K562 (cell line): ENCODE data around the gene PAQR7. TPM values are rescaled to one million over a fixed set of nuclear protein-coding genes. Genes with fewer than 3 reads are reported as not detected.
A peak's percentile ranks its signal among the peaks of the same experiment; 100 is the strongest.

ENCODE experiments used
- ARHGAP35 ChIP-seq: fragments of 450-650 bp; IDR thresholded peaks from 2 replicates; pipeline ENCODE4 v1.6.1; 2018; ENCODE audit not compliant: partially characterized antibody
- ARID3B ChIP-seq: fragments of 250-450 bp; sonication (Bioruptor Pico); IDR thresholded peaks from 2 replicates; pipeline ENCODE4 v1.4.0; 2020; ENCODE audit warnings: borderline replicate concordance
- BRD4 ChIP-seq: fragments of 200-600 bp; sonication (generic); IDR thresholded peaks from 2 replicates; pipeline ENCODE4 v1.6.1; 2017; ENCODE audit warnings: inconsistent platforms
- CBFA2T2 ChIP-seq: fragments of 450-650 bp; conservative IDR thresholded peaks from 2 replicates; pipeline ENCODE4 v1.6.1; 2017; ENCODE audit warnings: mild to moderate bottlenecking
- CREB3L1 ChIP-seq: fragments of 450-650 bp; IDR thresholded peaks from 2 replicates; pipeline ENCODE4 v1.6.1; 2014; ENCODE audit warnings: low read depth, mild to moderate bottlenecking, moderate library complexity, borderline replicate concordance
- ETV6 ChIP-seq, 3 experiments: fragments of 150-350 bp in 1 of 3; sonication (generic) in 1 of 3; formaldehyde crosslinking in 1 of 3; IDR thresholded peaks; 2 replicates each; pipeline versions ENCODE4 v1.6.1 to v1.8.0; 2014 to 2022; ENCODE audit warnings: borderline replicate concordance in 2 of 3, low read depth in 2 of 3, antibody characterized with exemption in 1 of 3, low read length in 1 of 3, mild to moderate bottlenecking in 1 of 3, missing genetic modification reagents in 1 of 3
- GATA2 ChIP-seq: sonication (generic); formaldehyde crosslinking; IDR thresholded peaks from 2 replicates; pipeline ENCODE4 v1.4.0; 2020; ENCODE audit warnings: mild to moderate bottlenecking, missing genetic modification reagents
- HNRNPUL1 ChIP-seq: fragments of 200-400 bp; formaldehyde crosslinking; IDR thresholded peaks from 2 replicates; pipeline ENCODE4 v1.6.1; 2017; ENCODE audit warnings: low read length
- HOXB6 ChIP-seq: fragments of 250-450 bp; sonication (Bioruptor Pico); IDR thresholded peaks from 2 replicates; pipeline ENCODE4 v1.5.1; 2022; ENCODE audit warnings: mild to moderate bottlenecking, borderline replicate concordance
- JUN ChIP-seq, 2 experiments: sonication (generic) in 1 of 2; formaldehyde crosslinking in 1 of 2; IDR thresholded peaks; 2 replicates each; pipeline versions ENCODE4 v1.6.1 to v1.8.0; 2012 to 2022; ENCODE audit warnings: borderline replicate concordance in 2 of 2, mild to moderate bottlenecking in 2 of 2, improper control_type of control experiment in 1 of 2, low read depth in 1 of 2, low read length in 1 of 2, missing genetic modification reagents in 1 of 2
- KLF6 ChIP-seq: fragments of 250-450 bp; sonication (Bioruptor Pico); IDR thresholded peaks from 2 replicates; pipeline ENCODE4 v1.4.0; 2020; ENCODE audit warnings: mild to moderate bottlenecking, moderate library complexity, borderline replicate concordance
- PHB2 ChIP-seq: fragments of 450-650 bp; IDR thresholded peaks from 2 replicates; pipeline ENCODE4 v1.6.1; 2017; ENCODE audit warnings: low read depth
- POLR2A ChIP-seq: fragments of 450-650 bp; conservative IDR thresholded peaks from 2 replicates; pipeline ENCODE4 v1.6.1; 2016
- PRPF4 ChIP-seq: fragments of 200-400 bp; formaldehyde crosslinking; IDR thresholded peaks from one replicate; pipeline ENCODE4 v1.6.1; 2017; ENCODE audit warnings: low read length, low read depth, mild to moderate bottlenecking; ENCODE audit not compliant: insufficient read depth, poor library complexity, severe bottlenecking
- PTTG1 ChIP-seq: fragments of 450-650 bp; IDR thresholded peaks from 2 replicates; pipeline ENCODE4 v1.6.1; 2016; ENCODE audit warnings: low read depth, mild to moderate bottlenecking, missing genetic modification characterization, missing compliant biosample characterization
- RUNX1 ChIP-seq: sonication (generic); IDR thresholded peaks from 2 replicates; pipeline ENCODE4 v1.6.1; 2016; ENCODE audit warnings: antibody characterized with exemption, low read depth
- TCF7L2 ChIP-seq: fragments of 150-350 bp; IDR thresholded peaks from 2 replicates; pipeline ENCODE4 v1.6.1; 2016; ENCODE audit warnings: low read depth, mild to moderate bottlenecking, low read length, moderate library complexity
- TEAD4 ChIP-seq, 2 experiments: sonication (generic) in 1 of 2; formaldehyde crosslinking in 1 of 2; IDR thresholded peaks; 2 replicates each; pipeline versions ENCODE4 v1.6.1 to v1.8.0; 2012 to 2022; ENCODE audit warnings: borderline replicate concordance in 1 of 2, inconsistent platforms in 1 of 2, low read length in 1 of 2, mild to moderate bottlenecking in 1 of 2, missing genetic modification reagents in 1 of 2
- TGIF2 ChIP-seq: sonication (generic); formaldehyde crosslinking; IDR thresholded peaks from 2 replicates; pipeline ENCODE4 v1.8.1; 2022; ENCODE audit warnings: mild to moderate bottlenecking, missing genetic modification reagents, moderate library complexity
- ZHX1 ChIP-seq: fragments of 150-350 bp; conservative IDR thresholded peaks from 2 replicates; pipeline ENCODE4 v1.6.1; 2014; ENCODE audit warnings: low read length
- polyA plus RNA-seq, 8 experiments: library from polyadenylated mRNA; depleted of rRNA in 4 of 8; stranded (reverse) in 5 of 8; unstranded in 3 of 8; fragments of >200 nt; fragmentation: Nextera tagmentation in 2 of 8; fragmentation: Illumina TruSeq in 1 of 8; extraction: Ambion mirVana in 2 of 8; extraction: Trizol in 1 of 8; gene quantifications; 2 replicates each; pipeline versions ENCODE4 v1.2.1 to v1.2.3, GENCODE V29; 2011 to 2014; ENCODE audit warnings: inconsistent platforms in 1 of 8, missing spikeins in 1 of 8
- total RNA-seq, 7 experiments: library from RNA; depleted of rRNA in 6 of 7; stranded (reverse); fragments of >200 nt in 6 of 7; fragmentation: Illumina TruSeq in 2 of 7; extraction: Trizol in 2 of 7; gene quantifications; 2 replicates each; pipeline versions ENCODE4 v1.2.1 to v1.2.3, GENCODE V29; 2011 to 2021; ENCODE audit warnings: low replicate concordance in 1 of 7
- TF ChIP-seq, protein P1 (sequence below): fragments of 250-450 bp; sonication (Bioruptor Pico); IDR thresholded peaks from 2 replicates; pipeline ENCODE4 v1.5.1; 2021; ENCODE audit warnings: mild to moderate bottlenecking

PAQR7 gene
- total and polyA plus RNA-seq, 9 of the 15 experiments (the other 6 are each of a cell fraction or from before 2014, with no cell fraction given) = 1.1 to 5.2 (median 2.6) TPM

DNA sequence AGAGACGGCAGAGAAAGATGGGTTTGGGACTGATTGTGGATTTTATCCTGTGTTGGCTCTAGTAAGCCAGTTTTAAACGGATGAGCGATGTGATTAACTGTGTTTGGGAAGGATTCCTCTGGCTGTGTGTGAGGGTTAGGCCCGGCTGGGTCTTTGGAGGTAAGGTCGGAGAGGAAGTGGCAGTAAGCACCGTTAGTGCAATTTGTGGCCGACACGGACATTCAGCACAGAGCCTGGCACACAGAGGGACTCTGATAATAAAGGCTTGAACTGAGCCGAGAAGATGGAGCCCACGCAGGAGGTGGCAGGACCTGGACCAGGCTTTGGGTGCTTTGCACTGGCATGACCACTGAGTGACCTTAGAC, 54.4 kb downstream of the PAQR7 start (continued):
- TF ChIP-seq TEAD4 (IDR thresholded peaks at IDR 0.05; ENCODE audit: low read length) (no peak), TEAD4 (CRISPR knock-in tag; IDR thresholded peaks at IDR 0.05; ENCODE audit: borderline replicate concordance) (no peak), BRD4 (no peak), JUN (IDR thresholded peaks at IDR 0.05; ENCODE audit: borderline replicate concordance, low read depth, low read length) (no peak), JUN (CRISPR knock-in tag; IDR thresholded peaks at IDR 0.05; ENCODE audit: borderline replicate concordance) (no peak), TGIF2 (no peak), ZHX1 (no peak), KLF6 (CRISPR knock-in tag) (no peak), ARID3B (CRISPR knock-in tag) (no peak), HNRNPUL1 (0 out of 2 replicates have a peak, but pooled peaks have one; percentile 3), GATA2 (CRISPR knock-in tag) (no peak), PTTG1 (tag) (no peak), PHB2 (peak; percentile 53; the same call in 1 of the 2 replicates), TCF7L2 (no peak), PRPF4 (no peak), RUNX1 (no peak), ARHGAP35 (no peak), CBFA2T2 (no peak), CREB3L1 (no peak), ETV6 (IDR thresholded peaks at IDR 0.05; ENCODE audit: borderline replicate concordance in 1 of 2, low read depth in 2 of 2, low read length in 1 of 2) (no peak), ETV6 (CRISPR knock-in tag; IDR thresholded peaks at IDR 0.05; ENCODE audit: borderline replicate concordance) (no peak), POLR2A (0 out of 2 replicates have a peak, but pooled peaks have one; percentile 6), HOXB6 (CRISPR knock-in tag) (no peak)
- TF ChIP-seq, protein P1, sequence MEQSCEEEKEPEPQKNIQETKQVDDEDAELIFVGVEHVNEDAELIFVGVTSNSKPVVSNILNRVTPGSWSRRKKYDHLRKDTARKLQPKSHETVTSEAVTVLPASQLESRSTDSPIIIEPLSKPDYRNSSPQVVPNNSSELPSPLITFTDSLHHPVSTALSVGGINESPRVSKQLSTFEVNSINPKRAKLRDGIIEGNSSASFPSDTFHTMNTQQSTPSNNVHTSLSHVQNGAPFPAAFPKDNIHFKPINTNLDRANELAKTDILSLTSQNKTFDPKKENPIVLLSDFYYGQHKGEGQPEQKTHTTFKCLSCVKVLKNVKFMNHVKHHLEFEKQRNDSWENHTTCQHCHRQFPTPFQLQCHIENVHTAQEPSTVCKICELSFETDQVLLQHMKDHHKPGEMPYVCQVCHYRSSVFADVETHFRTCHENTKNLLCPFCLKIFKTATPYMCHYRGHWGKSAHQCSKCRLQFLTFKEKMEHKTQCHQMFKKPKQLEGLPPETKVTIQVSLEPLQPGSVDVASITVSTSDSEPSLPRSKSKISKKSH (CRISPR knock-in tag) = no peak
